Neural cell (in vitro differentiated cells): ENCODE data around the gene IL6ST. TPM values are rescaled to one million over a fixed set of nuclear protein-coding genes. Genes with fewer than 3 reads are reported as not detected.

Source experiments
- H2AFZ ChIP-seq: fragments of 200-600, 300-800 bp; sonication (generic), shearing (Covaris generic); 2 replicates; pipeline ENCODE4 v1.6.0; 2014; ENCODE audit warnings: low read depth, mild to moderate bottlenecking, antibody characterized with exemption, low read length, moderate library complexity
- H3F3A ChIP-seq: fragments of 200-600 bp; shearing (Covaris generic); 2 replicates; pipeline ENCODE4 v1.6.1; 2016; ENCODE audit warnings: mild to moderate bottlenecking, moderate library complexity, mixed read lengths, antibody characterized with exemption, low read length; ENCODE audit not compliant: insufficient read depth, poor library complexity, severe bottlenecking
- H3K27ac ChIP-seq: fragments of 200-600, 300-800 bp; sonication (generic), shearing (Covaris generic); 2 replicates; pipeline ENCODE4 v1.5.1; 2014; ENCODE audit warnings: mild to moderate bottlenecking, low read length, moderate library complexity
- H3K27me3 ChIP-seq: fragments of 300-800, 200-600 bp; sonication (generic), shearing (Covaris generic); 2 replicates; pipeline ENCODE4 v1.6.0; 2014; ENCODE audit warnings: mild to moderate bottlenecking, low read depth, low read length, moderate library complexity; ENCODE audit not compliant: insufficient read depth
- H3K36me3 ChIP-seq: fragments of 300-800, 200-600 bp; sonication (generic), shearing (Covaris generic); 2 replicates; pipeline ENCODE4 v1.5.1; 2014; ENCODE audit warnings: mild to moderate bottlenecking, antibody characterized with exemption, low read length, moderate library complexity; ENCODE audit not compliant: insufficient read depth
- H3K4me2 ChIP-seq: fragments of 300-800, 200-600 bp; sonication (generic), shearing (Covaris generic); 2 replicates; pipeline ENCODE4 v1.6.0; 2014; ENCODE audit warnings: mild to moderate bottlenecking, low read length
- H3K4me3 ChIP-seq: fragments of 300-800, 200-600 bp; sonication (generic), shearing (Covaris generic); 2 replicates; pipeline ENCODE4 v1.5.1; 2014; ENCODE audit warnings: mild to moderate bottlenecking, low read length, moderate library complexity
- H3K79me2 ChIP-seq: fragments of 200-600 bp; shearing (Covaris generic); replicated peaks from 2 replicates; pipeline ENCODE4 v1.6.0; 2014; ENCODE audit warnings: mild to moderate bottlenecking, low read length, moderate library complexity; ENCODE audit not compliant: insufficient read depth
- H3K9ac ChIP-seq: fragments of 300-800, 200-600 bp; sonication (generic), shearing (Covaris generic); 2 replicates; pipeline ENCODE4 v1.6.1; 2016; ENCODE audit warnings: mild to moderate bottlenecking, low read length, mixed read lengths
- H3K9me2 ChIP-seq: fragments of 200-600 bp; shearing (Covaris generic); 2 replicates; pipeline ENCODE4 v1.6.1; 2016; ENCODE audit warnings: mild to moderate bottlenecking, low read length, mixed read lengths; ENCODE audit not compliant: insufficient read depth
- H3K9me3 ChIP-seq: fragments of 200-600, 300-800 bp; sonication (generic), shearing (Covaris generic); 2 replicates; pipeline ENCODE4 v1.6.1; 2016; ENCODE audit warnings: mild to moderate bottlenecking, mixed run types, low read length, moderate library complexity, mixed read lengths
- H4K20me1 ChIP-seq: fragments of 200-600 bp; shearing (Covaris generic); 2 replicates; pipeline ENCODE4 v1.6.1; 2016; ENCODE audit warnings: mild to moderate bottlenecking, mixed run types; ENCODE audit not compliant: insufficient read depth
- CTCF ChIP-seq: fragments of 450-650 bp; IDR thresholded peaks from 2 replicates; pipeline ENCODE4 v1.5.1; 2014; ENCODE audit warnings: antibody characterized with exemption, mild to moderate bottlenecking, moderate library complexity; ENCODE audit not compliant: poor library complexity, severe bottlenecking
- EP300 ChIP-seq: fragments of 450-650 bp; conservative IDR thresholded peaks from 2 replicates; pipeline ENCODE4 v1.6.1; 2014; ENCODE audit warnings: antibody characterized with exemption, mild to moderate bottlenecking, moderate library complexity; ENCODE audit not compliant: poor library complexity, severe bottlenecking
- EZH2 ChIP-seq: fragments of 200-600, 300-800 bp; shearing (Covaris generic), sonication (generic); IDR thresholded peaks from 2 replicates; pipeline ENCODE4 v1.6.1; 2014; ENCODE audit warnings: antibody characterized with exemption, low read length, borderline replicate concordance, mild to moderate bottlenecking; ENCODE audit not compliant: insufficient read depth, poor library complexity, severe bottlenecking
- MXI1 ChIP-seq: fragments of 450-650 bp; conservative IDR thresholded peaks from 2 replicates; pipeline ENCODE4 v1.6.1; 2014; ENCODE audit warnings: antibody characterized with exemption, mild to moderate bottlenecking; ENCODE audit not compliant: poor library complexity, severe bottlenecking
- POLR2AphosphoS5 ChIP-seq: IDR thresholded peaks from 2 replicates; pipeline ENCODE4 v1.6.1; 2012
- RAD21 ChIP-seq: fragments of 450-650 bp; conservative IDR thresholded peaks from 2 replicates; pipeline ENCODE4 v1.6.1; 2014; ENCODE audit warnings: antibody characterized with exemption, mild to moderate bottlenecking, moderate library complexity
- REST ChIP-seq: IDR thresholded peaks from 2 replicates; pipeline ENCODE4 v1.6.1; 2012; ENCODE audit warnings: borderline replicate concordance
- SMC3 ChIP-seq: fragments of 450-650 bp; conservative IDR thresholded peaks from 2 replicates; pipeline ENCODE4 v1.6.1; 2014; ENCODE audit warnings: antibody characterized with exemption, mild to moderate bottlenecking, moderate library complexity; ENCODE audit not compliant: poor library complexity
- TAF1 ChIP-seq: IDR thresholded peaks from 2 replicates; pipeline ENCODE4 v1.6.1; 2012; ENCODE audit warnings: low read depth
- polyA plus RNA-seq: library from polyadenylated mRNA; depleted of rRNA; stranded (reverse); fragments of >200 nt; gene quantifications from 2 replicates; pipeline ENCODE4 v1.2.3, GENCODE V29; 2014

Gene IL6ST
- polyA plus RNA-seq, 1 donor from 2014 or later, result 19.7 TPM

GRCh38 chr5:55924744-55925143 lies 70.0 kb downstream of the IL6ST start:
- no peaks in the 10 kb centered on the region for H3K27me3 ChIP-seq
- H4K20me1 ChIP-seq, result no peaks in the 10 kb centered on the region
- H3K27ac ChIP-seq, result no peak overlapping the region
- no peak overlapping the region for H3K4me2 ChIP-seq
- H3K9me3 ChIP-seq, result no peaks in the 10 kb centered on the region
- H3K9me2 ChIP-seq, result no peaks in the 10 kb centered on the region
- no peak for TF ChIP-seq MXI1
- no peak for TF ChIP-seq EZH2
- TF ChIP-seq REST, result no peak
- TF ChIP-seq TAF1, result no peak
- TF ChIP-seq POLR2AphosphoS5, result no peak
- no peak for TF ChIP-seq CTCF
- no peak for TF ChIP-seq RAD21
- TF ChIP-seq SMC3, result no peak
- TF ChIP-seq EP300, result no peak
- H3K9ac ChIP-seq, result no peak overlapping the region
- H2AFZ ChIP-seq, result no peak overlapping the region
- no peak overlapping the region for H3K4me3 ChIP-seq
- H3K79me2 ChIP-seq, result no peaks in the 10 kb centered on the region
- no peaks in the 10 kb centered on the region for H3F3A ChIP-seq
- no peaks in the 10 kb centered on the region for H3K36me3 ChIP-seq

GRCh38 chr5:55923865-55924500 lies 70.8 kb downstream of the IL6ST start:
- Histone ChIP-seq H4K20me1 (no peaks in the 10 kb centered on the region), H3K9ac (no peak overlapping the region), H3K9me3 (no peaks in the 10 kb centered on the region), H3K27me3 (no peaks in the 10 kb centered on the region), H3F3A (no peaks in the 10 kb centered on the region), H3K4me2 (no peak overlapping the region), H3K79me2 (no peaks in the 10 kb centered on the region), H3K27ac (no peak overlapping the region), H3K9me2 (no peaks in the 10 kb centered on the region), H3K4me3 (no peak overlapping the region), H3K36me3 (no peaks in the 10 kb centered on the region), H2AFZ (no peak overlapping the region)
- TF ChIP-seq CTCF (no peak), EP300 (no peak)
